T-helper 9 cell (primary cell): ENCODE results near the gene GIPC3.

ENCODE experiments used
- DNase-seq: peaks from one replicate; pipeline ENCODE4 v3.0.0-alpha.2; 2020
- total RNA-seq, 2 donors: gene quantifications; one replicate each; lab custom pipeline; 2026; lab: John Stamatoyannopoulos, UW

GIPC3 gene, protein sequence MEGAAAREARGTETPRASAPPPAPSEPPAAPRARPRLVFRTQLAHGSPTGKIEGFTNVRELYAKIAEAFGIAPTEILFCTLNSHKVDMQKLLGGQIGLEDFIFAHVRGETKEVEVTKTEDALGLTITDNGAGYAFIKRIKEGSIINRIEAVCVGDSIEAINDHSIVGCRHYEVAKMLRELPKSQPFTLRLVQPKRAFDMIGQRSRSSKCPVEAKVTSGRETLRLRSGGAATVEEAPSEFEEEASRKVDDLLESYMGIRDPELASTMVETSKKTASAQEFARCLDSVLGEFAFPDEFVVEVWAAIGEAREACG
- 0.24 to 0.77 reads per million in 2 donors for total RNA-seq

DNA sequence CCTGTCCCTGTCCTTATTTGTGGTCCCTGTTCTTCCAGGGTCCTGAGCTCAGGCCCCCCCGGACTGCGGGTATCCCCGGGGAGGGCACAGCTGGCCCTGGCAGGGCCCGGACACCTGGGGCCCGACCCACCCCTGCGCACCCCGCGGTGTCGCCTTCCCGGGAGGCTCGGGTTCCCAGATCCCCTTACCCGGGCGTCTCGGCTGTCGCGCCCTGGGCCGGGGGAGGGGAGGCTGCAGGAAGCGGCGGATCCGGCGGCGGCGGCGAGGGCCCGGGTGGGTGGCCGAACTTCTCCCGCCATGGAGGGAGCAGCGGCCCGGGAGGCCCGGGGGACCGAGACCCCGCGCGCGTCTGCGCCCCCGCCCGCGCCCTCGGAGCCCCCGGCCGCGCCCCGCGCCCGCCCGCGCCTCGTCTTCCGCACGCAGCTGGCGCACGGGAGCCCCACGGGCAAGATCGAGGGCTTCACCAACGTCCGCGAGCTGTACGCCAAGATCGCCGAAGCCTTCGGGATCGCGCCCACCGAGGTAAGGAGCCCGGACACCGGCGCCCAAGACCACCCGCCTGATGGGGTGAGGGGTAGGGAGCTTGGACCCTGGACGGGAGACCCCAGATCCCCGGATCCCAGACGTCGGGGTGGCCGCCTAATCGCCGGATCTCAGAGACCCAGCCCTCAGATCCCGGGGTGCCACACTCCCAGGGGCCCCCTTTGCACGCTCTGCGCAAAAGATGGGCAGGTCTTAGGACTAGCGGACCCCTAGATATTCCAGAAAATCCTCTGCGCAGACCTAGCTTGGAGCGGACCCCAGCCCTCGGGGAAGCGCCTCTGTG is at the start of gene GIPC3:
GIPC3 (plus strand) TSS at position 178 of the 826 bp plus-strand sequence; CDS start at position 298, 120 bp downstream.
- no peak for DNase-seq

GRCh38 chr19:3535563-3535965 is 49.7 kb upstream of the GIPC3 start:
- no peak for DNase-seq

DNA sequence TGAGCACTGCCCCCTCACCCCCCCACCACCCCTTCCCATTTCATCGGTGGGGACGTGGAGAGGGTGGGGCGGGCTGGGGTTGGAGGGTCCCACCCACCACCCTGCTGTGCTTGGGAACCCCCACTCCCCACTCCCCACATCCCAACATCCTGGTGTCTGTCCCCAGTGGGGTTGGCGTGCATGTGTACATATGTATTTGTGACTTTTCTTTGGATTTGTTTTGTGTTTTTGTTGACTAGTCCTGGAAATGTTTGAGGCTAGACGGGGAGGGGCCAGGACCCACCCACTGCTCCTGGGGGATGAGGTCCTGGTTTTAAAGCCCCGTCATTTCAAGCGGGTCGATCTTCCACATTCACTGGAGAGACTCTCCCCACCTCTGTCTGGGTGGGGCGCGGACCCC is 49.3 kb upstream of the GIPC3 start:
- no peak for DNase-seq

DNA sequence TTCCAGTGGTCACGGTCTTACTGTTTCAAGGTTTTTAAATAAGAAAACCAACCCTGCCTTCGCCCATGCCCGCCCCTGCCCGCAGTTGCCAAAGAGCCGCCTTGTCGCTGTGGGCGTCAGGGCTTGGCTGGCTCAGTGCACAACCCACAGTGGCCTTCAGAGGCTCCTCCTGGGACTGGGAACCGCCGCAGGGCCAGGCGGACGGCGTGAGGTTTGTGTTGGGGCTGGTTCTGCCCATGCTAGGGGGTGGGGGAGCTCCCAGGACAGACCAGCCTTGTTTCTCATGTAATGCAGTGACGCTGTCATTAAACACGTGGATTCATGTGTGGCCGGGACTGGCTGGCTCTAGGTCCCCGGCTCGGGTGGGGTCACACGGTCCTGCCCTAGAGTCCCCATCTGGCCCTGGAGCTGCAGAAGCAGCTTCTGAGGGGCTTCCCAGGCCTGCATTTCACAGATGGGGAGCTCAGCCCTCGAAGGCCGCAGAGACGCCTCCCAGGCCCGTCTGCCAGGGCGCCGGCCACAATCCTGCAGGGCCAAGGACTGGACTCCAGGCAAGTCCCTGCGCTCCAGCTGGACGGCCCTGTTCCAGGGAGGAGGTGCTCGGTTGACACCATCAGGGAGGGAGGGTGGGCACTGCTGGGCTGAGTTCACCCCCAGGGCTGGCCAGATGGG is 48.7 kb upstream of the GIPC3 start:
- DNase-seq, result no peak

GRCh38 chr19:3537101-3537437 is 48.2 kb upstream of the GIPC3 start:
- no peak for DNase-seq

DNA sequence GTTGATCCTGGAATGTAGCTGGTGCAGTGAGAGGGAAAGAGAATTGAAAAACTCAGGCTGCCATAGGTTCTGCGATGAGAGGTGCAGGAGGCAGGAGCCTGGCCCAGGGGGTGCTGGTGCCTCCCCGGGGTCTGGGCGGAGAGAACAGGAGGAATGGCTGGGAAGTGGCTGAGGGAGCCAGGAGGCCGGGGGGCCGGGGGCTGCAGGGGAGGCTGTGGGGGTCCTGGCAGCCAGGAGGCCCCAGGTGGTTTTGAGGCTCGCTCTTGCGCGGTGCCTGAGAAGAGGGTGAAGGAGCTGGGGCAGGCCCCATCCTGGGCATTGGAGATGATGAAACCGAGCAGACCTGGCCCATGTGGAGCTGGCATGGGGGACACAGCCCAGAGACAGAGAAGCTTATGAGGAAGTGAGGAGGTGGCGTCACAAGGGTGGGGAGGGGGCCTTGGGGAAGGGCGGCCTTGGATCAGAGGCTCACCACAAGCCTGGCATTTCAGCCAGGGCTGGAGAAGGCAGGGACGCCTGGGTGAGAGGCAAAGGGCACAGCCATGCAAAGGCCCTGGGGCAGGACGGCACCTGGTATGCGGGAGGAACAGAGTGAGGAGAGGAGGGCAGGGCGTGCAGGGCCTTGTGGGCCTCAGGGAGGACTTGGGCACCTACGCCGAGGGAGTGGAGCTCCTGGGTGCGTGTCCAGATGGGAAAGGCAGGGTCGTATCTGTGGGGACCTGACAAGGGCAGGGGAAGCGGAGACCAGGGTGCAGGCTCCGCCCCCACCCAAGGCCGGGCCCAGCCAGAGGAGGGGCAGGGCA is 47.6 kb upstream of the GIPC3 start:
- DNase-seq, result no peak

GRCh38 chr19:3538258-3538929 is 46.9 kb upstream of the GIPC3 start:
- no peak for DNase-seq

- DNase-seq, result no peak
These were observed 46.1 kb upstream of the GIPC3 start, which contains the start of gene TEKTIP1 for GRCh38 chr19:3538965-3539755. Gene TEKTIP1, plus strand, starts transcription at chr19:3539174. Its CDS starts 4 bp downstream, at chr19:3539178.

DNA sequence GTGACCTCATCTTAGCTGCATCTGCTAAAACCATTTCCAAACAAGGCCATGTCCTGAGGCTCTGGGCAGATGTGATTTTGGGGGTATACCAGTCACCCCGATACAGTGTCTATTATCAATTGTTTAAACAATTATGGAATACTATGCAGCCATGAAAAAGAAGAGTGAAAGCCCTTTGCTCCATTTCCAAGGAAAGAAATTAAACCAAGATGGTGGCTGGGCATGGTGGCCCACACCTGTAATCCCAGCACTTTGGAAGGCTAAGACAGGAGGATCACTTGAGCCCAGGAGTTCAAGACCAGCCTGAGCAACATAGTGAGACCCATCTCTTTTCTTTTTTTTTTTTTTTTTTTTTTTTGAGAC is 45.5 kb upstream of the GIPC3 start:
- DNase-seq, result no peak

GRCh38 chr19:3543150-3544057 is 41.9 kb upstream of the GIPC3 start:
- DNase-seq, result no peak

DNA sequence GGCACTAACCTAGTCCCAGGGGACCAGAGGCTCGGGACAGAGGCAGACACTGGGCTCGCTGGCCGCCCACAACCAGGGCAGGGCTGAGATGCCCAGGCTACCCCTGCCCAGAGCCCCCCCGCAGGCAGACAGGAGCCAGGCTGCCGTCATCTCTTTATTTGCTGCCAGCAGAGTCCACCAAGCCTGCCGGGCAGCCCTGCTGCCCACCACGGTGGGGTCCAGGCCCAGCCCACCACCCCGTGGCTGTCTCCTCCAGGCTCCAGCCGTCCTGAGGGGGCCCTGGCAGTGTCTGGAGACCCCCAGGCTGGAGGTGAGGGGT is 41.3 kb upstream of the GIPC3 start:
- DNase-seq, result no peak

- peak; percentile 87 for DNase-seq
These were observed 40.3 kb upstream of the GIPC3 start for GRCh38 chr19:3544742-3545668.

DNA sequence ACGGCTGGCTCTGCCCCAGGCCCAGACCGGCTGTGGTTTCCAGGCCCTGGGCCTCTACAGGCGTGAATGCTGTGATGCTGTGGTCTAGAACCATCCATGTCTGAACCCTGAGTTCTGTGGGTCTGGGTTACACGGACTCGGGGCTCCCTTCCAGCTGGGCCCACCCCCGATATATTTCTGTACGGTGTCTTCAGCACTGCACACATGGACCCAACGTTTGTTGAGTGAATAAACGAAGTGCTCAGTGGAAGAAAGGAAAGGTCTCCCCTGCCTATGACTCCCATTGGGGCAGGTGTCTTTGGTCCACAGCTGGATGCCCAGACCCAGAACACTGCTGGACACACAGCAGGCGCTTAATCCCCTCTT is 39.6 kb upstream of the GIPC3 start:
- DNase-seq, result no peak

GRCh38 chr19:3546119-3546518 is 39.2 kb upstream of the GIPC3 start:
- no peak for DNase-seq

GRCh38 chr19:3547301-3547731 is 38.0 kb upstream of the GIPC3 start:
- DNase-seq, result peak; percentile 26

DNA sequence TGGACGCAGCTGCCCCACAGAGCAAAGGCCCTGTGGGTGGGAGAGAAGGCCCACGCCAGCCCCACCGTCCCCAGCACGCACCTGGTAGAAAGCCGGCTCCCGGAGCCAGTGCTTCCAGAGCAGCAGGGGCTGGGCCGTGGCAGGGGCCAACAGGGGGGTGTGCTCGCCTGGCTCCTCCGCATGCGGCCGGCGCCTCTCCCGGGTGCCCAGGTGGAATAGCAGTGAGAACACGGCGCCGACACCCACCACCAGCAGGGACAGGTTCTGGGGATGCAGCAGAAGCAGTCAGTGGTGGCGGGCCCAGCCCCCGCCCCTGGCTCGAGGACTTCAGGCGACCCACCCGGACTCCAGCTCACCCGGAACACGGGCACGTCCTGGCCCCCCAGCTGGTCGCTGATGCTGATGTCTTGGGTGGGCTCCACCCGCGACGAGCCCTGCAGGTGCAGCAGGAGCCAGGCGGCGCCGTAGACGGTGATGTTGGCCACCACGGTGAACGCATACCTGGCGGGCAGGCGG is 37.5 kb upstream of the GIPC3 start:
- DNase-seq, result no peak

DNA sequence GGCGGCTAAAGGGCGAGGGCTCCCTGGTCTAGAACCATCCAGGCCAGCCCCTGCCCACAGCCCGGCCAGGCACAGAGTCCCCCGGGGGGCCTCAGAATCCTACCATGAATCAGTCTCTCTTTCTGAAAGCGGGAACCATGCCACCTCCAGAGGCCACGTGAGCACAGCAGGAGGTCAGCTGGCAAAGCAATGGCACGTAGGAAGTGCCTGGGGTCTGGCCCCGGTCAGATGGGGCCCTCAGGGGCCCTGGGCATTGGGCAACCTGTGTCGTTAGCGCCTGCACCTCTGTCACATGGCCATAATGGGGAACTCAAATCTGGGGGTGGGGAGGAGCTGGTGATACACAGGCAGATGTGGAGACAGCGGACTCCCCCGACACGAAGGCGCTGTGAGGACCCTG is 36.7 kb upstream of the GIPC3 start:
- no peak for DNase-seq

GRCh38 chr19:3549816-3550215 is 35.5 kb upstream of the GIPC3 start:
- no peak for DNase-seq
